GM18907 (cell line): ENCODE measurements around the gene SMTNL1.
"Not testable (repeated sequence)": the region's sequence is repeated elsewhere in the genome, so short reads cannot be mapped to it uniquely, and the experiment has no call there.

Source experiments
- ATAC-seq: cut with Tn5 transposase; IDR thresholded peaks from one replicate; pipeline ENCODE4 v1.9.1; 2021; ENCODE audit warnings: mild to moderate bottlenecking, moderate library complexity; ENCODE audit not compliant: unreplicated experiment

Gene SMTNL1

DNA sequence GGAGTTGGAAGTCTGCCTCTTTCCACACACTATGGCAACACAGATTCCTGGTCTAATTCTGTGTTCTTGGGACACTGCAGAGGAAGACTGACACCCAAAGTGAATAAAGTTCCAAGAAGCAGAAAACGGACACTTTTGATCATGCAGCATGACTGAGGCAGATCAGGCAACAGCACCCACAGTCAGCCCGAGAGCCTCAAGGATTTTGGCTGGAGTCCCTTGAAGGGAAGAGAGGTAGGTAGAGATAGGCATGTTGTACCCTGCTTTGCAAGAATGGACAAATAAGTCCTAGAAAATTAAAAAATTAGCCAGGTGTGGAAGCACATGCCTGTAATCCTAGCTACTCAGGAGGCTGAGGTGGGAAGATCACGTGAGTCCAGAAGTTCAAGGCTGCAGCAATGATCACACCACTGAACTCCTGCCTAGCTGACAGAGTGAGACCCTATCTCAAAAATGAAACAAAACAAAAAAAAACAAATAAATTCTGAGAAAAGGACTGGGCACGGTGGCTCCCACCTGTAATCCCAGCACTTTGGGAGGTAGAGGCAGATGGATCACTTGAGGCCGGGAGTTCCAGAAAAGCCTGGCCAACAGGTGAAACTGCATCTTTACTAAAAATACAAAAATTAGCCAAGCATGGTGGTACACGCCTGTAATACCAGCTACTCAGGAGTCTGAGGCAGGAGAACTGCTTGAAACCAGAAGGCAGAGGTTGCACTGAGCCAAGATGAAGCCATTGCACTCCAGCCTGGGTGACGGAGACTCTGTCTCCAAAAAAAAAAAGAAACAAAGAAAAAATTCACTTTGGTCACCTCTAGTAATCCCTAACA lies 28.8 kb upstream of the SMTNL1 start:
- ATAC-seq, result no peak

DNA sequence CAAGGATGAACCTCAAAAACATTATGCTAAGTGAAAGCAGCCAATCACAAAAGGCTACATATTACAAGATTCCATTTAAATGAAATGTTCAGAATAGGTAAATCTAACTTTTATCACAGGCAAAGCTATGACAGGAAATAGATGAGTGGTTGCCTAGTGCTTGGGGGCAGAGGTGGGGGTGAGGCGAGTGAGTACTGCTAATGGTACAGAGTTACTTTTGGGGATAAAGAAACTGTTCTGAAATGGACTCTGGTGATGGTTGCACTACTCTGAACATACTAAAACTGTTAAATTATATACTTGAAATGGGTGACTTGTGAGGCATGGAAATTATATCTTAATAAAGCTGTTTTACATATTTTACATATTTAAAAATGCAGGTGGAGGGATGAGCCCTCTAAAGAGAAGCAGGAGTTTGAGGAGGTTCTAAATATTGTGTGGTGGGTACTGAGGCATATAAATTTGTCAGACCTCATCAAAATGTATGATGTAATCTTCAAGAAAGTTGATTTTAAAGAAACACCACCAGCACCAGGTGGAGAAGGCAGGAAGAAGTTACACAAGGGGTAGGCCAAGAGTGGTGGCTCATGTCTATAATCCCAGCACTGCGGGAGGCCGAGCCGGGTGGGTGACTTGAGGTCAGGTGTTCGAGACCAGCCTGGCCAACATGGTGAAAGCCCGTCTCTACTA lies 25.5 kb upstream of the SMTNL1 start:
- no peak for ATAC-seq

- no peak for ATAC-seq
Measured at GRCh38 chr11:57512646-57513451, 24.5 kb upstream of the SMTNL1 start.

DNA sequence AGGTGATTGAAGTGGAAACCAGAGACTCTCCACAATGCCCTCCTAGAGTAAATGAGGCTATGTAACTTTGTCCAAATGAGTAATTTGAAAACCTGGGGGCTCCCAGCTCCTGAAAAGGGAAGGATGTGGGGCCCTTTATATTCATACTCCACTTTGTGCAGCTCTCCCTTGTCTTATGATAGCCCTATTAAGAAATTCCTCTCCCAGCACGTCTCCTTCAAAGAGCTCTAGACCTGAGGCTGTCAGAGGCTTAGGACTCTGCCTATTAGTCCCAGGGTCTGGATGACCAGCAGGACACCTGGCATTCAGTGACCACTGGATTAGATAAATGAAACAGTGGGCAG lies 24.0 kb upstream of the SMTNL1 start:
- ATAC-seq, result no peak

GRCh38 chr11:57513911-57514537 lies 23.4 kb upstream of the SMTNL1 start:
- peak; percentile 44 for ATAC-seq

DNA sequence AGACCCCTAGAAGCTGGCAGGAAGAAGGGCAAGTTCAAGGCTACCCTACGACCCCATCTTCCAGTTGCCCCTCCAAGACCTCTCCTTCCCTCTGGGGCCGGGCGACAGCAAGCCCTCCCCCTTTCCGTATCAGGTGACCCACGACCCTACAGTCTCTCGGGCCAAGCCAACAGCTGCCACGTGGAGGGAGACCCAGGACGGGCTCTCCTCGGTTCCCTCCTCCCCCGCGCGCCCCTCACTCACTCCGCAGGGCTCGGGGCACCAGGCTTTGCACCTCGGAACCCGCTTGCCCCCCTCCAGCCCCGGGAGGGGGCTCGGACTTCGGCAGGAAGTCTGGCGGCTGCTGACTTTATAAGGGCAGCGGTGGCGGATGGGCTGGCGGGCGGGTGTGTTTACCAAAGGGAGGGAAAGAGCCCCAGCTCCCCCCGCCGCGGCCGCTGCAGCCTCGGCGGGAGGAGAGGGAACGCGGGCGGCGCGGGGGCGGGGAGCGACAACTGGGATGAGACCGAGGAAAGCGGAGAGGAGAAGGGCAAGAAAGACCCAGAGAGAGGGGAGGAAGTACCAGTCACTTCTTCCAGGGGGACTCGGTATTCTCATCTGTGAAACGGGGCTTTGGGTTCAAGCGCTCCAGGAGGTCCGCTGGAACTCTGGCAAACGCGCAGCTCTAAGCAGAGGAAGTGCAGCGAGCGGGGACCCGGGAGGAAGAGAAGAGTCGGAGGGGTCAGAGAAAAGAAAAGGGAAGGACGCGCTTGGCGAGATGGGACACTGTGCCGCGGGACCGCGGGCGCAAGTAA lies 22.7 kb upstream of the SMTNL1 start:
- ATAC-seq, result peak; percentile 52

DNA sequence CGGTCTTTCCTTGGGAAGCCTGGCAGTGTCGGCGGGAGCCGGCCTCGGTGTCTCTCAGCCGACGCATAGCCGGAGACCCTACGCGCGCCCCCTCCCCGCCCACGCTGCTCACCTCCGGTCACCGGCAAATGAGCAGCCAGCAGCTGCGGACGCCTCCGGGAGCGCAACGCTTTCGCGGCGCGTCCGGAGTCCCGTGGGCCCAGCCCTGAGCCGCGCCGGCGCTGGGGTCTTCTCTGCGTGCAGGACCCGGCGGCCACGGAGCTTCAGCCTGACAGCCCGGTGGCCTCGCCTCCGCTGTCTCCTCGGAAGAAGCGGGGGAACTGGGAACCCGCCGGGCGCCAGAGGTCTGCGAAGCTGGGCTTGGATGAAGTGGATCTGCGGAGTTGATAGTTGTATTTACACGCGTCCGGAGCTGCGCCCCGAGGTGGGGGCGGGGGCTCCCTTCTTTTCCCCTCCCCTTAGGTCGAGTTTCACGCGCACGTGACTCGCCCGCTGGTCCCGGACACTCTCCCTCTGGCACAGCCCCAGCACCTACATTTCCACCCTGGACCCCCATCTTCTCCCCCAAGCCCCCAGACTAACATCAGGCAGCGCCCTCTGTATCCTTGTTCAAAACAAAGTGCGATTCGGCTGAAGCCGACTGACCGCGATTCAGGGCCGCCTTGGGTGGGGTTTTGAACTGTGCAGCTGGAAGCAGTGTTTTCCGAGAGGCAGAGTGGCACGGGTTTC lies 21.9 kb upstream of the SMTNL1 start, which contains the start of gene SLC43A1:
SLC43A1 (minus strand) TSS at position 371 of the 729 bp plus-strand sequence. CDS start 1,591 bp downstream, outside the sequence.
- ATAC-seq, result peak; percentile 50

GRCh38 chr11:57516061-57516443 lies 21.3 kb upstream of the SMTNL1 start:
- no peak for ATAC-seq

DNA sequence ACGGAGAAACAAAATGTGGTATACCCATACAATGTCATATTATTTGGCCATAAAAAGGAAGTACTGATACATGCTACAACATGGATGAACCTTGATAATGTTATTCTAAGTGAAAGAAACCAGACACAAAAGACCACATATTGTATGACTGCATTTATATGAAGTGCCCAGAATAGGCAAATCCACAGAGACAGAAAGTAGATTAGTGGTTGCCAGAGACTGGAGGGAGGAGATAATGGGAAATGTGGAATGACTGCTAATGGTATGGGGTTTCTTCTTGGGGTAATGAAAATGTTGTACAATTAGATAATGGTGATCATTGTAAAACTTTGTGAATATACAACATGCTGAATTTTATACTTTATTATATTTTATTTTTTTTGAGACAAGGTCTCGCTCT lies 16.3 kb upstream of the SMTNL1 start:
- no peak for ATAC-seq

- ATAC-seq, result no peak
Measured at GRCh38 chr11:57523419-57523818, 14.0 kb upstream of the SMTNL1 start.

- no peak for ATAC-seq
Measured at GRCh38 chr11:57527056-57527631, 10.3 kb upstream of the SMTNL1 start.

DNA sequence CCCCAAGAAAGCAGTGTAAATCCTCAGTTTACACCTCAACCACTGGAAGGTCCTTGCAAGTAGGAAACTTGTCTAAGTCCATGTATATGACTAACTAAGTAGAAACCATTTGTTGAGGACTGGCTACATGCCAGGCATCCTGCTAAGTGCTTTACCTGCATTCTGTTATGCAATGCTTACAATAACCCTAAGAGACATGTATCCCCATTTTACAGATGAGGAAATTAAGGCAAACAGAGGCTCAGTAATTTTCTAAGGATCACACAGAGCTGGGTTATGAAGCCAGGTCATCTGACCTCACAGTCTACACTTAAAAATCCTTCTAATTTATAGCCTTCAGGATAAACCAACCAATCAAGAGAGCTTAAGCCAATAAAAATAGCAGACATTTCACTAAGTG lies 8.4 kb upstream of the SMTNL1 start:
- no peak for ATAC-seq

DNA sequence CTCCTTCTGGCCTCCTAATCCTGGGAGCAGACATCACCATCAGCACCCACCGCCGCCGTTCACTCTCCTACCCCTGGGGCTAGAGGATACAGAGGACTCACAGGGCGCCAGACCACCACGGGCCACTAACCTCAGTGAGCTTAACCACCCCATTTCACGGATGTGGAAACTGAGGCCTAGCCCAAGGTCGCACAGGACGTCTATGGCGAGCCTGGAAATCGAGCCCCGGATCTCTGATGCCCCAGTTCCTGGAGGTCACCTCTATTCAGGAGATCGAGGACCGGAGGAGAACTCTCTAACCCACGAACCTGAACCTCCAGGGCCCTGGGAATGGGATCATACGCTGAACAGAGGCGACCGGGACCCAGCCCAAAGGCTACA lies 7.2 kb upstream of the SMTNL1 start:
- peak; percentile 20 for ATAC-seq

DNA sequence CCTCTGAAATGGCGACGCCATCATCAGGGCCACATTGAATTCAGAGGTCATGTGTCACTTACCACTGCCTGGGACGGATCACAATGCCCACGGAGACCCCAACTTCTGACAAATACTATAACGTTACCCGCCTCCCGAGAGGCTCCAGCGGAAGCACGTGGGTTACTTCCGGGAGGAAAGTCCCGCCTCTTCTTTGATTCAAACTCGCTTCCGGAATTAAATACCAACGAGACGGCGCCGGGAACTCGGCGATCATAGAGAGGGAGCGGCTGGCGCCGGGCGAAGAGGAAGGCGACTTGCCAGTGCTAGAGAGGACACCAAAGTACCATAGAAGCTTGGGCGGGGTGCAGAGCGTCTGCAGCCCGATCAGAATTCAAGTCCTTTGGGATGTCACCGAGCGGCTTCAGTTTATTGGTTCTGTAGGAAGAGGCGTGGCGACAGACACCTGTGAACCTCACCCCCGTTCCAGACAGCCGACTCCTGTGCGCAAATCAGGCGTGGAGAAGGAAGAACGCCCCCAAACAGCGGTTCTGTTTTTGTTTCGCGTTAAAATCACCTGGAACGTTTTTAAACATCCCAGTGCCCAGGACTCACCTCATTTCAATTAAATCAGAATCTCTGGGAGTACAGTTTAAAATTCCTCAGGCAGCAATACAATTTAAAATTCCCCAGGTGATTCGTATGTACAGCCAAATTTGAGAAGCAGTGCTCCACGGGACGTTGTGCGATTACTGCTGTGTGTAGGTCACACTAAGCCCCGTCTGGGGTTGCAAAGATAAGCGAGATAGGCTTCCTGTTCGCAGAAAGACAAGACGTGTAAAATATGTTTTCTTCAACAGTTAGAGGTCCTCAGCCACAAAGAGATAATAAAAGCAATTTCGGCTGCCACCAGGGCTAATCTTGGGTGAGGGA lies 6.5 kb upstream of the SMTNL1 start, which contains the start of gene TIMM10:
TIMM10 (minus strand) TSS at position 159 of the 912 bp plus-strand sequence. CDS start 565 bp downstream, outside the sequence.
- ATAC-seq, result peak; percentile 99

DNA sequence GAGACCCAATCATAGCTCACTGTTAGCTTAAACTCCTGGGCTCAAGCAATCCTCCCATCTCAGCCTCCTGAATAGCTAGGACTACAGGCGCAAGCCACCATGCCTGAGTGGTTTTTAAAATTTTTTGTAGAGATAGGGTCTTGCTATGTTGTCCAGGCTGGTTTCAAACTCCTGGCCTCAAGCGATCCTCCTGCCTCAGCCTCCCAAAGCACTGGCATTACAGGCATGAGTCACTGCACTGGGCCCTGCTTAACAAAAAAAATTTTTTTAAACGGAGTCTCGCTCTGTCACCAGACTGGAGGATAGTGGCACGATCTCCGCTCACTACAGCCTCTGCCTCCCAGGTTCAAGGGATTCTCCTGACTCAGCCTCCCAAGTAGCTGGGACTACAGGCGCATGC lies 2.9 kb upstream of the SMTNL1 start:
- ATAC-seq, result not testable (repeated sequence)

DNA sequence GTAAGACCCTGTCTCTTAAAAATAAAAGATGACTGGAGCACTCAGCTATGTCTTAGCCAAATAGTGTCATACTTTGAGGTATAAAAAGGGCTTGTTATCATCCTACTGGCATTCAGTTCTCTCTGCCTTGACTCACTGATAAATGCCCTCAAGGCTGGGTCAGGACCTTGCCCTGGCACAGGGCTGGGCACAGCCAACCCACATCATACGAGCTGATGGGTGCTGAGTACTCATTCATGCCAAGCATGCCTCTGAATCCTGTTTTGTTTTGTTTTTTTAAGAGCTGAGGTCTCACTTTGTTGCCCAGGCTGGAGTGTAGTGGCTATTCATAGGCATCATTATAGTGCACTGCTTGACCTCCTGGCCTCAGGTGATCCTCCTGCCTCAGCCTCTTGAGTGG lies 1.9 kb downstream of the SMTNL1 start:
- no peak for ATAC-seq

DNA sequence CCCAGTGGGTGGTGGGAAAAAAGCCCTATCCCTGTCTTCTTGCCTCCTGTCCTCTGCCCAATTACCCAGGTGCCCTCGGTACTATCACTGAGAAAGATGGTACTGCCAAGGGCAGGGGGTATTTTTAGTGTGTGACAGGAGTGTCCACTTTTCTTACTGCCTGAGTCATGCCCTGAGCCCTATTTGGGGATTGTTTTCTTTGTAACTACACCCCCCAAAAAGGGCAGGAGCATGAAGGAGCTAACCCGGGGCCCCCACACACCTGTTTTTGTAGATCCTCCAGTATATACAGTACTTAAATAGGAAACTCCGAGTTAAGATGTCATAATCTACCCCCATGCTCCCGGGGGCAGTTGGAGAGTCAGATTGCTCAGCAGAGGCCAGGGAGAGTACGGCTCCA lies 3.8 kb downstream of the SMTNL1 start:
- ATAC-seq, result no peak

DNA sequence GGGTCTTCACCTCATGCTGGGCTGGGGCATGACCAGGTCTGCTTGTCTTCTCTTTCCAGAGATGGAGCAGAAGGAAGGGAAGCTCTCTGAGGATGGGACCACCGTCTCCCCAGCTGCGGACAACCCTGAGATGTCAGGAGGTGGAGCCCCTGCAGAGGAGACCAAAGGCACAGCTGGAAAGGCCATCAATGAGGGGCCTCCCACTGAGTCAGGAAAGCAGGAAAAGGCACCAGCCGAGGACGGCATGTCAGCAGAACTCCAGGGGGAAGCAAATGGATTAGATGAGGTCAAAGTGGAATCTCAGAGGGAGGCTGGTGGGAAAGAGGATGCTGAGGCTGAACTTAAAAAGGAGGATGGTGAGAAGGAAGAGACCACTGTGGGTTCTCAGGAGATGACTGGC lies 5.2 kb downstream of the SMTNL1 start:
- no peak for ATAC-seq
